K562 (cell line): ENCODE results near the gene PHF21B. TPM values are rescaled to one million over a fixed set of nuclear protein-coding genes. Genes with fewer than 3 reads are reported as not detected.

ENCODE experiments used
- CCAR2 ChIP-seq: fragments of 200-400 bp; formaldehyde crosslinking; IDR thresholded peaks from 2 replicates; pipeline ENCODE4 v1.6.1; 2017; ENCODE audit warnings: mild to moderate bottlenecking, low read depth, low read length
- CHD7 ChIP-seq: fragments of 200-600 bp; sonication (generic); IDR thresholded peaks from one replicate; pipeline ENCODE4 v1.6.1; 2012; ENCODE audit warnings: mild to moderate bottlenecking, low read depth, low read length, inconsistent platforms
- ETV1 ChIP-seq: fragments of 450-650 bp; conservative IDR thresholded peaks from 2 replicates; pipeline ENCODE4 v1.6.1; 2016; ENCODE audit warnings: missing genetic modification characterization, control low read depth, low read depth, missing compliant biosample characterization
- FOXJ2 ChIP-seq: fragments of 200-800 bp; sonication (Bioruptor generic); IDR thresholded peaks from 2 replicates; pipeline ENCODE4 v1.6.1; 2016; ENCODE audit warnings: missing genetic modification characterization, missing compliant biosample characterization
- NFIC ChIP-seq: fragments of 450-650 bp; IDR thresholded peaks from 2 replicates; pipeline ENCODE4 v1.6.1; 2017; ENCODE audit warnings: mild to moderate bottlenecking, inconsistent platforms
- RNF219 ChIP-seq: fragments of 250-450 bp; sonication (Bioruptor Pico); IDR thresholded peaks from 2 replicates; pipeline ENCODE4 v1.5.0; 2022; ENCODE audit warnings: mild to moderate bottlenecking
- TFAM ChIP-seq: fragments of 250-450 bp; sonication (Bioruptor Pico); conservative IDR thresholded peaks from 2 replicates; pipeline ENCODE4 v1.5.0; 2021; ENCODE audit warnings: mild to moderate bottlenecking, moderate library complexity
- YY1 ChIP-seq, 3 experiments: IDR thresholded peaks; 2 replicates each; pipeline ENCODE4 v1.6.1; 2011; ENCODE audit warnings: low read length in 2 of 3, mild to moderate bottlenecking in 2 of 3, moderate library complexity in 2 of 3, borderline replicate concordance in 1 of 3, control low read depth in 1 of 3, low read depth in 1 of 3; ENCODE audit not compliant: insufficient read depth in 3 of 3, insufficient replicate concordance in 2 of 3, control insufficient read depth in 1 of 3, insufficient read length in 1 of 3; ENCODE audit errors: extremely low read depth in 1 of 3
- ZKSCAN1 ChIP-seq: fragments of 150-350 bp; IDR thresholded peaks from 2 replicates; pipeline ENCODE4 v1.6.1; 2016; ENCODE audit warnings: low read depth, low read length
- ZNF644 ChIP-seq: fragments of 200-800 bp; sonication (Bioruptor generic); IDR thresholded peaks from 2 replicates; pipeline ENCODE4 v1.6.1; 2016; ENCODE audit warnings: low read depth, missing genetic modification characterization, missing compliant biosample characterization
- ZNF695 ChIP-seq: fragments of 450-650 bp; formaldehyde crosslinking; IDR thresholded peaks from 2 replicates; pipeline ENCODE4 v1.4.0; 2020; ENCODE audit warnings: mild to moderate bottlenecking, moderate library complexity
- polyA plus RNA-seq, 8 experiments: library from polyadenylated mRNA; depleted of rRNA in 4 of 8; stranded (reverse) in 5 of 8; unstranded in 3 of 8; fragments of >200 nt; fragmentation: Nextera tagmentation in 2 of 8; fragmentation: Illumina TruSeq in 1 of 8; extraction: Ambion mirVana in 2 of 8; extraction: Trizol in 1 of 8; gene quantifications; 2 replicates each; pipeline versions ENCODE4 v1.2.1 to v1.2.3, GENCODE V29; 2011 to 2014; ENCODE audit warnings: inconsistent platforms in 1 of 8, missing spikeins in 1 of 8
- total RNA-seq, 7 experiments: library from RNA; depleted of rRNA in 6 of 7; stranded (reverse); fragments of >200 nt in 6 of 7; fragmentation: Illumina TruSeq in 2 of 7; extraction: Trizol in 2 of 7; gene quantifications; 2 replicates each; pipeline versions ENCODE4 v1.2.1 to v1.2.3, GENCODE V29; 2011 to 2021; ENCODE audit warnings: low replicate concordance in 1 of 7
- TF ChIP-seq, protein P1 (sequence below): fragments of 250-450 bp; sonication (Bioruptor Pico); IDR thresholded peaks from 2 replicates; pipeline ENCODE4 v1.8.0; 2022; ENCODE audit warnings: moderate library complexity, mild to moderate bottlenecking, inconsistent platforms

PHF21B gene
- total and polyA plus RNA-seq, 9 of the 15 experiments (the other 6 are each of a cell fraction or from before 2014, with no cell fraction given), result 0.04 TPM; not detected in 8

DNA sequence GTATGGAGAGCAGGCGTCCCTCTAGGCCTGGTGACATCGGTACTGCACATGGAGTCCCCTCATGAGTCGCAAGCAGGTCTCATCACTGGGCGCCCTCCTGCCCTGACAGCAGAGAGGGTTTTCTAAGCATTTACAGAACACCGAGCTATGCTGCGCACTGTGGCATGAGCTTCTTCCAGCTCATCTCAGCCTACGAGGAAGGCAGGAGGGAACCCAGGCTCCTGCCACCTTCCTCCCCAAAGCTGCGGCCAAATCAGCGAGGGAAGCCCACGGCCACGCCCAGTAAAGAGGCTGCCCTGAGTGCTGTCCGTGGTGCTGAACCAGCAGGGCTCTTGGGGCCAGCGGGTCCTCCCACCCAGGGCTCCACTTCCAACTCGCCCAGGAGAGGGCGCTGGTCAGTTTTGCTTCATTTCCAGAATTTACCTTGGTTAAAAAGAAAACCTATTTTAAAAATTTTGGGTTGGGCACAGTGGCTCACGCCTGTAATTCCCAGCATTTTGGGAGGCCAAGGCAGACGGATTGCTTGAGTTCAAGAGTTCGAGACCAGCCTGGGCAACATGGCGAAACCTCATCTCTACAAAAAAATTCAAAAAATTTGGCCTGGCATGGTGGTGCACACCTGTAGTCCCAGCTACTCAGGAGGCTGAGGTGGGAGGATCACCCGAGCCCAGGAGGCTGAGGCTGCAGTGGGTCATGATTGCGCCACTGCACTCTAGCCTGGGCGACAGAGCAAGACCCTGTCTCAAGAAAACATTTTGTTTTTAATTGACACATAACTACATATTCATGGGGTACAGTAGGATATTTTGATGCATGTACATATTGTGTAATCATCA is 34.2 kb downstream of the PHF21B start (continued):
- TF ChIP-seq CCAR2 (no peak), CHD7 (no peak), ZKSCAN1 (no peak), NFIC (no peak), TFAM (CRISPR knock-in tag) (no peak), ETV1 (no peak), YY1 (IDR thresholded peaks at IDR 0.05; ENCODE audit: borderline replicate concordance in 1 of 3, control insufficient read depth in 1 of 3, extremely low read depth in 1 of 3, insufficient read depth in 3 of 3, insufficient read length in 1 of 3, insufficient replicate concordance in 2 of 3, low read depth in 1 of 3, low read length in 2 of 3) (no peak), ZNF644 (0 out of 2 replicates have a peak, but pooled peaks have one; percentile 54), RNF219 (CRISPR knock-in tag) (no peak), ZNF695 (CRISPR knock-in tag) (no peak), FOXJ2 (no peak)
- TF ChIP-seq, protein P1, sequence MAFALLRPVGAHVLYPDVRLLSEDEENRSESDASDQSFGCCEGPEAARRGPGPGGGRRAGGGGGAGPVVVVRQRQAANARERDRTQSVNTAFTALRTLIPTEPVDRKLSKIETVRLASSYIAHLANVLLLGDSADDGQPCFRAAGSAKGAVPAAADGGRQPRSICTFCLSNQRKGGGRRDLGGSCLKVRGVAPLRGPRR (CRISPR knock-in tag), result no peak
